ENCODE data around the gene DMTF1. TPM values are rescaled to one million over a fixed set of nuclear protein-coding genes. Genes with fewer than 3 reads are reported as not detected.

Gene DMTF1
- total RNA-seq, 3 donors from 2014 or later, result 85.9 to 185 (median 118) TPM

DNA sequence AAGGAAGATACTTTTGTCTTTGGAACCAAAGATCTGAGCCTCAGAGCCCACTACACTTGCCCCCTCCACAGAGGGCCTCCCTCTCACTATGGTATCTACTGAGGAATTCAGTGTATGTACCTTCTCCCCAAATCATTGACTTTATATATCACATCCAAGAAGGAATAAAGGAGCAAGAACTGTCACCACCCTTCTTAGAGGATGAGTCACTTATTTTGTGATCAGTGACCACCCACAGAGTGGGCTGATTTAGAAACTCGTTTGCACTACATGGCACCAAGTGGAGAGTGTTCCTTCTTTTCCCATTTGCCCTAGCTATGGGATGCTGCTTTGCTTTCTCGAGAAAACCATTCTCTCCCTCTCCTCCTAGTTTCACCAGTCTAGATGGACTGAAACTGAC lies 61.6 kb downstream of the DMTF1 start:
- H3K4me3 ChIP-seq, result no peak overlapping the region
- no peaks in the 10 kb centered on the region for H3K36me3 ChIP-seq
- TF ChIP-seq POLR2AphosphoS5 (IDR thresholded peaks at IDR 0.05), result no peak
- TF ChIP-seq, protein P1, sequence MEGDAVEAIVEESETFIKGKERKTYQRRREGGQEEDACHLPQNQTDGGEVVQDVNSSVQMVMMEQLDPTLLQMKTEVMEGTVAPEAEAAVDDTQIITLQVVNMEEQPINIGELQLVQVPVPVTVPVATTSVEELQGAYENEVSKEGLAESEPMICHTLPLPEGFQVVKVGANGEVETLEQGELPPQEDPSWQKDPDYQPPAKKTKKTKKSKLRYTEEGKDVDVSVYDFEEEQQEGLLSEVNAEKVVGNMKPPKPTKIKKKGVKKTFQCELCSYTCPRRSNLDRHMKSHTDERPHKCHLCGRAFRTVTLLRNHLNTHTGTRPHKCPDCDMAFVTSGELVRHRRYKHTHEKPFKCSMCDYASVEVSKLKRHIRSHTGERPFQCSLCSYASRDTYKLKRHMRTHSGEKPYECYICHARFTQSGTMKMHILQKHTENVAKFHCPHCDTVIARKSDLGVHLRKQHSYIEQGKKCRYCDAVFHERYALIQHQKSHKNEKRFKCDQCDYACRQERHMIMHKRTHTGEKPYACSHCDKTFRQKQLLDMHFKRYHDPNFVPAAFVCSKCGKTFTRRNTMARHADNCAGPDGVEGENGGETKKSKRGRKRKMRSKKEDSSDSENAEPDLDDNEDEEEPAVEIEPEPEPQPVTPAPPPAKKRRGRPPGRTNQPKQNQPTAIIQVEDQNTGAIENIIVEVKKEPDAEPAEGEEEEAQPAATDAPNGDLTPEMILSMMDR (IDR thresholded peaks at IDR 0.05), result no peak
- no peak for TF ChIP-seq POLR2A (IDR thresholded peaks at IDR 0.05)
- intact Hi-C loops (cut with DNase I; ENCODE audit: low total_unique reads), result no loop called here
- no peak for DNase-seq (ENCODE audit: low spot score in 2 of 2)
- H3K4me1 ChIP-seq, result peaks cover 0 to 8% of the 10 kb centered on the region in 2 donors
- H3K27ac ChIP-seq, result no peak overlapping the region
- H3K27me3 ChIP-seq, result no peaks in the 10 kb centered on the region
- H3K9me3 ChIP-seq, result no peaks in the 10 kb centered on the region

GRCh38 chr7:87215046-87215445 lies 62.8 kb downstream of the DMTF1 start:
- DNase-seq (ENCODE audit: low spot score in 2 of 2), result no peak
- H3K27ac ChIP-seq, result no peak overlapping the region
- no peak overlapping the region for H3K4me3 ChIP-seq
- TF ChIP-seq POLR2AphosphoS5 (IDR thresholded peaks at IDR 0.05) (no peak), POLR2A (IDR thresholded peaks at IDR 0.05) (no peak)
- TF ChIP-seq, protein P1 (IDR thresholded peaks at IDR 0.05), result no peak
- H3K27me3 ChIP-seq, result no peaks in the 10 kb centered on the region
- peaks cover 0 to 8% of the 10 kb centered on the region in 2 donors for H3K4me1 ChIP-seq
- H3K36me3 ChIP-seq, result no peaks in the 10 kb centered on the region
- no peaks in the 10 kb centered on the region for H3K9me3 ChIP-seq
- intact Hi-C loops (cut with DNase I; ENCODE audit: low total_unique reads), result no loop called here

DNA sequence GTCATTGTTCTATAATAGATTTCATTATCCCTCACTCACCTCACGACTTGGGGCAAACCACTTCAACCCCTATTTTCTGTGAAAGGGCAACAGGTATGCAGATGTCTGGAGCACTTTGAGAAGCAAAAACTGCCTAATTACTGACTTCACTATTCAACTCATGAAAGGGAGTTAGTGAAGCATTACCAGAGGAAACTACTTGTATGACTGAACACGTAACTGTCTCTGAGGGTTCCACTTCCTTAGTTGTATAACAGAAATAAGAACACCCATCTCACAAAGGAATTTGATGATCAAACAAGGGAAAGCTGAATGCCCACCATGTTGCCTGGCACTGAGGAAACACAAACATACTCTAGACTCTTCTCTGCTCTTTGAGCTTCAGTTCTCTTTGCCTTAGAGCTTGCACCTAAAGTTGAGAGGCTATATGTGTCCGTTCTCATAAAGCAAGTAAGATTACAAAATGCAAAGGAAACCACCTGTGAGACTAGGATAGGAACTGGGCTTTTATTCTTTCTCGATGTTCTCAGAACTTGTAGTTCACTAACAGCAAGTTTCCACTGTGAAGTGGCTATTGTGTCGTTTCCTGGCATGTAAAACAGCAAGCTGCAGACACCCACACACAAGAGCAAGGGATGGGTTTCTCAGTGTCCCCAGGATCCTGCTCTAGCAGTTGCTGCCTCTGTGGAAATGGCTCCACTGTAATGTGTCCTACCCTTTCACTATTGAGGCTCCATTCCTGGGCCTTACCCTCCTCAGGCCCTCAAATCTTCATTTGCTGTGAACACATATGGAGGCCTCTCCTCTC lies 64.7 kb downstream of the DMTF1 start:
- TF ChIP-seq, protein P1 (IDR thresholded peaks at IDR 0.05), result no peak
- TF ChIP-seq POLR2AphosphoS5 (IDR thresholded peaks at IDR 0.05), result no peak
- TF ChIP-seq POLR2A (IDR thresholded peaks at IDR 0.05), result no peak
- Histone ChIP-seq H3K4me1 (peaks cover 7 to 8% of the 10 kb centered on the region in 2 donors), H3K36me3 (no peaks in the 10 kb centered on the region), H3K27me3 (no peaks in the 10 kb centered on the region), H3K27ac (no peak overlapping the region), H3K9me3 (no peaks in the 10 kb centered on the region), H3K4me3 (peak overlapping the region in 1 of 3 donors; percentile 97)
- no peak for DNase-seq (ENCODE audit: low spot score in 2 of 2)
- intact Hi-C loops (cut with DNase I; ENCODE audit: low total_unique reads), result no loop called here

- no peak for DNase-seq (ENCODE audit: low spot score in 2 of 2)
- no peak for TF ChIP-seq POLR2A (IDR thresholded peaks at IDR 0.05)
- TF ChIP-seq, protein P1 (IDR thresholded peaks at IDR 0.05), result no peak
- TF ChIP-seq POLR2AphosphoS5 (IDR thresholded peaks at IDR 0.05), result no peak
- intact Hi-C loops (cut with DNase I; ENCODE audit: low total_unique reads), result loop anchor here (2.0 kb wide), 1 partner anchor 67 kb away; no protein-coding TSS in a partner anchor
These were observed 65.9 kb downstream of the DMTF1 start for GRCh38 chr7:87217983-87218653.

More at GRCh38 chr7:87217983-87218653, 65.9 kb downstream of the DMTF1 start:
- H3K36me3 ChIP-seq, result no peaks in the 10 kb centered on the region
- no peaks in the 10 kb centered on the region for H3K9me3 ChIP-seq
- no peaks in the 10 kb centered on the region for H3K27me3 ChIP-seq
- peak overlapping the region; percentile 89 to 94 for H3K27ac ChIP-seq
- peak overlapping the region; percentile 87 to 97 (median 95) for H3K4me3 ChIP-seq
- peaks cover 3 to 7% of the 10 kb centered on the region in 2 donors for H3K4me1 ChIP-seq
